OCI-LY7 (cell line): ENCODE data around the gene FNDC3B.

Experiments used
- CTCF ChIP-seq: fragments of 200-600 bp; sonication (generic); conservative IDR thresholded peaks from 2 replicates; pipeline ENCODE4 v1.5.1; 2014; ENCODE audit warnings: mild to moderate bottlenecking, antibody characterized with exemption, low read length, moderate library complexity, mixed read lengths
- EZH2phosphoT487 ChIP-seq: fragments of 200-600 bp; sonication (generic); IDR thresholded peaks from 2 replicates; pipeline ENCODE4 v1.6.1; 2018; ENCODE audit warnings: low read depth, borderline replicate concordance, mild to moderate bottlenecking, mixed run types, antibody characterized with exemption, low read length, moderate library complexity, mixed read lengths

- TF ChIP-seq CTCF (no peak), EZH2phosphoT487 (no peak)
Observed at GRCh38 chr3:172317481-172317880, 278.1 kb downstream of the FNDC3B start.
